ENCODE measurements around the gene NFIA.

DNA sequence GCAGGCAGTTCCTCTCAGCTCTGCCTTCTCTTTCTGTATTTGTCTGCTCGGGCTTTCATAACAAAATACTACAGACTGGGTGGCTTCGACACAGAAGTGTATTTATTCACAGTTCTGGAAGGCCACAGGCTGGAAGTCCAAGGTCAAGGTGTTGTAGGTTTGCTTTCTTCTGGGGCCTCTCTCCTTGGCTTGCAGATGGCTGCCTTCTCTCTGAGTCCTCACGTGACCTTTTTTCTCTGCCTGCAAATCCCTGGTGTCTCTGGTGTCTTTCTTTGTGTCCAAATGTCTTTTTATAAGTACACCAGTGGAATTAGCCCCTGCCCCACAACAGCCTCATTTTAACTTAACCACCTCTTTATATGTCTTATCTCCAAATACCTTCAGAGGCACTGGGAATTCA lies 392.6 kb downstream of the NFIA start:
- TF ChIP-seq POLR3A (IDR thresholded peaks at IDR 0.05; ENCODE audit: borderline replicate concordance, extremely low read depth, insufficient read depth, insufficient read length) (no peak), MAFG (tag; conservative IDR thresholded peaks at IDR 0.05) (no peak), POLR2AphosphoS5 (IDR thresholded peaks at IDR 0.05; ENCODE audit: control insufficient read depth, insufficient read depth, low read depth, low read length) (no peak), RBBP5 (IDR thresholded peaks at IDR 0.05; ENCODE audit: borderline replicate concordance, insufficient read depth, low read length, poor library complexity, severe bottlenecking) (no peak), PHF21A (IDR thresholded peaks at IDR 0.05; ENCODE audit: borderline replicate concordance, low read depth) (no peak), MCM7 (IDR thresholded peaks at IDR 0.05) (no peak), EGR1 (conservative IDR thresholded peaks at IDR 0.05) (no peak), NRF1 (conservative IDR thresholded peaks at IDR 0.05 in 1 of 2, IDR thresholded peaks at IDR 0.05 in 1 of 2) (no peak), GTF2F1 (IDR thresholded peaks at IDR 0.05; ENCODE audit: low read depth, low read length) (no peak), SRSF9 (IDR thresholded peaks at IDR 0.05; ENCODE audit: borderline replicate concordance, low read depth, low read length) (no peak), NFE2L1 (tag; IDR thresholded peaks at IDR 0.05; ENCODE audit: borderline replicate concordance, low read depth) (no peak), POLR2A (conservative IDR thresholded peaks at IDR 0.05) (no peak)
- TF ChIP-seq, protein P1, sequence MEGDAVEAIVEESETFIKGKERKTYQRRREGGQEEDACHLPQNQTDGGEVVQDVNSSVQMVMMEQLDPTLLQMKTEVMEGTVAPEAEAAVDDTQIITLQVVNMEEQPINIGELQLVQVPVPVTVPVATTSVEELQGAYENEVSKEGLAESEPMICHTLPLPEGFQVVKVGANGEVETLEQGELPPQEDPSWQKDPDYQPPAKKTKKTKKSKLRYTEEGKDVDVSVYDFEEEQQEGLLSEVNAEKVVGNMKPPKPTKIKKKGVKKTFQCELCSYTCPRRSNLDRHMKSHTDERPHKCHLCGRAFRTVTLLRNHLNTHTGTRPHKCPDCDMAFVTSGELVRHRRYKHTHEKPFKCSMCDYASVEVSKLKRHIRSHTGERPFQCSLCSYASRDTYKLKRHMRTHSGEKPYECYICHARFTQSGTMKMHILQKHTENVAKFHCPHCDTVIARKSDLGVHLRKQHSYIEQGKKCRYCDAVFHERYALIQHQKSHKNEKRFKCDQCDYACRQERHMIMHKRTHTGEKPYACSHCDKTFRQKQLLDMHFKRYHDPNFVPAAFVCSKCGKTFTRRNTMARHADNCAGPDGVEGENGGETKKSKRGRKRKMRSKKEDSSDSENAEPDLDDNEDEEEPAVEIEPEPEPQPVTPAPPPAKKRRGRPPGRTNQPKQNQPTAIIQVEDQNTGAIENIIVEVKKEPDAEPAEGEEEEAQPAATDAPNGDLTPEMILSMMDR (IDR thresholded peaks at IDR 0.05 in 2 of 3, conservative IDR thresholded peaks at IDR 0.05 in 1 of 3; ENCODE audit: insufficient read depth in 2 of 3, low read depth in 1 of 3, low read length in 3 of 3), result no peak
- TF ChIP-seq, protein P2, sequence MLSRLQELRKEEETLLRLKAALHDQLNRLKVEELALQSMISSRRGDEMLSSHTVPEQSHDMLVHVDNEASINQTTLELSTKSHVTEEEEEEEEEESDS (CRISPR knock-in tag; IDR thresholded peaks at IDR 0.05), result no peak
